Left ventricle myocardium inferior (tissue), 1 donor: ENCODE measurements around the gene GCNT2. TPM values are rescaled to one million over a fixed set of nuclear protein-coding genes. Genes with fewer than 3 reads are reported as not detected.
"Not testable (repeated sequence)": the region's sequence is repeated elsewhere in the genome, so short reads cannot be mapped to it uniquely, and the experiment has no call there.

Experiments
- DNase-seq: peaks from one replicate; pipeline ENCODE4 v3.0.0-alpha.2; 2020
- H3K27ac ChIP-seq: fragments of 200-600 bp; replicated peaks from 2 replicates; pipeline ENCODE4 v1.8.0; 2021
- H3K27me3 ChIP-seq: fragments of 200-600 bp; 2 replicates; pipeline ENCODE4 v1.8.0; 2021; ENCODE audit warnings: low read depth
- H3K36me3 ChIP-seq: fragments of 200-600 bp; 2 replicates; pipeline ENCODE4 v1.8.0; 2021
- H3K4me1 ChIP-seq: fragments of 200-600 bp; 2 replicates; pipeline ENCODE4 v1.8.0; 2021
- H3K4me3 ChIP-seq: fragments of 200-600 bp; 2 replicates; pipeline ENCODE4 v1.8.0; 2021; ENCODE audit warnings: mild to moderate bottlenecking, moderate library complexity
- H3K9me3 ChIP-seq: fragments of 200-600 bp; replicated peaks from 2 replicates; pipeline ENCODE4 v1.8.0; 2021
- CTCF ChIP-seq: fragments of 200-600 bp; IDR thresholded peaks from 2 replicates; pipeline ENCODE4 v1.8.0; 2021; ENCODE audit warnings: antibody characterized with exemption, mild to moderate bottlenecking, borderline replicate concordance
- intact Hi-C: fragments of 100-400 bp; cut with micrococcal nuclease; formaldehyde crosslinking; loops from one replicate; pipeline ENCODE4 v1.11.0; 2022
- total RNA-seq: library from RNA; stranded (reverse); fragmentation: NEBNext Ultra II Directional; extraction: Animal tissue kit (Norgen Biotek cat#: 25700); gene quantifications from one replicate; pipeline ENCODE4 v1.2.1, GENCODE V29; 2021
- donor health status: DM: no; HTN: yes; CAD: no; lungs with severe emphysema.

Gene GCNT2
- total RNA-seq, 1 donor from 2014 or later: 49.0 TPM

GRCh38 chr6:10516953-10517352 lies 4.2 kb upstream of the GCNT2 start:
- Histone ChIP-seq H3K27ac (no peak overlapping the region), H3K36me3 (no peaks in the 10 kb centered on the region), H3K9me3 (no peaks in the 10 kb centered on the region), H3K4me3 (no peak overlapping the region), H3K27me3 (no peaks in the 10 kb centered on the region), H3K4me1 (peaks cover 9% of the 10 kb centered on the region)
- no peak for TF ChIP-seq CTCF
- intact Hi-C loops: loop anchor here (10.0 kb wide), 1 partner anchor 178 kb away; the partner anchor contains the start of genes C6orf52 and PAK1IP1
- no peak for DNase-seq

DNA sequence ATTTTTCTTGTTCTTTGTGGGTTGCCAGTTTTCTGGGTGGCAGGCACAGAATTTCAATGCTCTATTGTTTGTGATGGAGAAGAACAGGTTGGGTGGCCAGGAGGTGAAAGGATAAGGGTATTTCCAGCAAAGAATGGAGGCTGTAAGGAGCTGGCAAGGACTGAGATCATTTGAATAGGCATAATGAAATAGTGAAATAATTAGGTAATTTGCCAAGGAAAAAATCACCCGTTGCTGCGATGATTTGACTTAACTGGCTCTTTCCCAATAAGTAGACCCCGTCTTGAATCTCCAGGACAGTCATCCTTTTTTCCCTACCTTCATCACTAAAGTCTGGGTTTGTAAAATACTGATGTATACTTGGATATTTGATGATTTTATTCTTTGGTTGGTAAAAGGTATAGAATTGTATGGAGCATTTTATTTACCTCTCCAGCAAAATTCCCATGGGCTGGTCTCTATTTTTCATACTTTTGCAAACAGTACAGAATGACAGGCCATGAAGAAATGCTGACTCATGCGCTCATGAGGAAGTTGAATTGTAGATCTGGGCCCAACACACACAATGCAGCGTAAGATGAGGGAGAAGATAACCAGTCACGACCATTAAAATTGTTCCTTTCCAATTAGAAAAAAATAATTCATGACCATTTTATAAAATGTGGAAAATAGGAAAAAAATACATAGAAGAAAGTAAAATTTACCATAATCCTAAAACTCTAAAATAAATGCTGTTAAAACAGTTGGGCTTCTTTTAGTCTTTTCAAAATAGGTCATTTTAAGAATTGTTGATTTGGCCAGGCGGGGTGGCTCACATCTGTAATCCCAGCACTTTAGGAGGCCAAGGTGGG lies 2.4 kb upstream of the GCNT2 start:
- intact Hi-C loops: loop anchor here (10.0 kb wide), 1 partner anchor 176 kb away; the partner anchor contains the start of genes C6orf52 and PAK1IP1
- Histone ChIP-seq H3K4me3 (no peak overlapping the region), H3K9me3 (no peaks in the 10 kb centered on the region), H3K4me1 (peaks cover 5% of the 10 kb centered on the region), H3K27ac (peak overlapping the region; percentile 15), H3K27me3 (no peaks in the 10 kb centered on the region), H3K36me3 (no peaks in the 10 kb centered on the region)
- TF ChIP-seq CTCF: no peak
- no peak for DNase-seq

DNA sequence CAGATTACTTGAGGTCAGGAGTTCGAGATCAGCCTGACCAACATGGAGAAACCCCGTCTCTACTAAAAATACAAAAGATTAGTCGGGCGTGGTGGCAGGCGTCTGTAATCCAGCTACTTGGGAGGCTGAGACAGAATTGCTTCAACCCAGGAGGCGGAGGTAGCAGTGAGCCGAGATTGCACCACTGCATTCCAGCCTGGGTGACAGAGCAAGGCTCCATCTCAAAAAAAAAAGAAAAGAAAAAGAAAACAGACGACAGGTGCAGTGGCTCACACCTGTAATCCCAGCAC lies 1.8 kb upstream of the GCNT2 start:
- H3K4me1 ChIP-seq, H3K9me3 ChIP-seq, H3K36me3 ChIP-seq, H3K27me3 ChIP-seq, H3K4me3 ChIP-seq, DNase-seq: not testable (repeated sequence)
- intact Hi-C loops: loop anchor here (10.0 kb wide), 1 partner anchor 175 kb away; the partner anchor contains the start of genes C6orf52 and PAK1IP1
- H3K27ac ChIP-seq: peak overlapping the region; percentile 15

- DNase-seq: no peak
- Histone ChIP-seq H3K27ac (peak overlapping the region; percentile 80), H3K9me3 (no peaks in the 10 kb centered on the region), H3K27me3 (no peaks in the 10 kb centered on the region), H3K4me3 (peak overlapping the region; percentile 61), H3K36me3 (no peaks in the 10 kb centered on the region), H3K4me1 (peaks cover 18% of the 10 kb centered on the region)
- intact Hi-C loops: no loop called here
- TF ChIP-seq CTCF: no peak
These were observed 683 bp upstream of the GCNT2 start for GRCh38 chr6:10520468-10520867.

- DNase-seq: no peak
- intact Hi-C loops: no loop called here
- Histone ChIP-seq H3K9me3 (no peaks in the 10 kb centered on the region), H3K27me3 (no peaks in the 10 kb centered on the region), H3K36me3 (no peaks in the 10 kb centered on the region), H3K4me1 (peaks cover 41% of the 10 kb centered on the region), H3K4me3 (peak overlapping the region; percentile 61), H3K27ac (peak overlapping the region; percentile 80)
- no peak for TF ChIP-seq CTCF
These were observed 1.9 kb downstream of the GCNT2 start for GRCh38 chr6:10522929-10523573.

DNA sequence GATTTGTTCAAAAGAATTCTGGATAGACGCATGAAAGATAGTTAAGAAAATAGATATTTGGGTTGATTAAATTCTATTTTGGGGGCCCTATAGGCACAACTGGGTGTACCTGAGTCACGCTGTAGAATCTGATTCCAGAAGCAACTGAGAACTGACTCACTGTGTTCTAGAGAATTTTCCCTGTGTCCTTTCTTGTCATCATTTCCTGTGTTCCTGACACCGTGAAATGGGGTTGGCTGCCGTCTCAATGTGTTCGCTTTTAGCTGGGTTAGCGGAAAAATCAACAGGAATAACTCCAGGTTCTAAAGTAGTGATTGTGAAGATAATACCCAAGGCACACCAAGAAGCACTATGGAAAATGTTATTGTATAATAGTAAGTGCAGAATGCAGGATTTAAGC lies 5.0 kb downstream of the GCNT2 start:
- Histone ChIP-seq H3K36me3 (no peaks in the 10 kb centered on the region), H3K27me3 (no peaks in the 10 kb centered on the region), H3K4me1 (peaks cover 65% of the 10 kb centered on the region), H3K27ac (peak overlapping the region; percentile 31), H3K9me3 (no peaks in the 10 kb centered on the region), H3K4me3 (no peak overlapping the region)
- TF ChIP-seq CTCF: no peak
- intact Hi-C loops: no loop called here
- no peak for DNase-seq
